HG02981 (cell line): ENCODE data around the gene ZNF182.
"Not testable (repeated sequence)": the region's sequence is repeated elsewhere in the genome, so short reads cannot be mapped to it uniquely, and the experiment has no call there.

Experiments used
- ATAC-seq: cut with Tn5 transposase; IDR thresholded peaks from one replicate; pipeline ENCODE4 v1.9.1; 2021; ENCODE audit warnings: mild to moderate bottlenecking, moderate library complexity; ENCODE audit not compliant: unreplicated experiment

ZNF182 gene

DNA sequence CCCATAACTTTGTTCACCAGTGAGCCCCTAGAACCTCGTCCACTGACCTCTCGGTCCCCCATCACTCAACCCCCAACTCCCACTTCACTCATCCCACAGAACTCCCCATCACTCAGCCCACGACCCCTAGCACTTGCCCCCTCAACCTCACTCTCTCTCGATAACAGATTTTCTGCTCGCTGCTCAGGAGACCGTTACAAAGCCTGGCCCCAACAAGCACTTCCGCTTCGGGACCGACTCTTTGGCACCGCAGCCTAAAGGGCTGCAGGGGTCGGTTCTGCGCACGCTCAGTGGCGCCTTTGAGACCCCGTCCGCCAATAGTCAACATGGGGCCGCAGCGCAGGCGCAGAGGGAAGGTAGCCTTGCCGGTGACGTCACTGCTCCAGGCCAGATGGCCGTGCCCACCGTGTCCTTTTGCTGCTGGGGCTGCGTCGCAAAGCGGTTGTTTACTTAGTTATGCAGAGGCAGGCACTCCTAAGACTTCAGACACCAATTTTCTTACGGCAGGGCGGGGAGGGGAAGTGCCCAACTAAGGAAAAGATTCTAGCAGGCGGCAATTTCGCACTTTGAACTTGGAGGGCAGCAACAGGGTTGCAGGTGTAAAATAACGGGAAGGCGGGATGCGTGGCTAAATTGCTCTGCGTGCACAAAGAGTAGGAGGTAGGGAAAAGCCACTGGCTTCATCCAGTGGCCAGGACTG is at the start of gene ZNF182:
ZNF182 (minus strand) TSS at position 232 of the 700 bp plus-strand sequence. CDS start 1,380 bp downstream, outside the sequence.
- ATAC-seq, result peak; percentile 93

DNA sequence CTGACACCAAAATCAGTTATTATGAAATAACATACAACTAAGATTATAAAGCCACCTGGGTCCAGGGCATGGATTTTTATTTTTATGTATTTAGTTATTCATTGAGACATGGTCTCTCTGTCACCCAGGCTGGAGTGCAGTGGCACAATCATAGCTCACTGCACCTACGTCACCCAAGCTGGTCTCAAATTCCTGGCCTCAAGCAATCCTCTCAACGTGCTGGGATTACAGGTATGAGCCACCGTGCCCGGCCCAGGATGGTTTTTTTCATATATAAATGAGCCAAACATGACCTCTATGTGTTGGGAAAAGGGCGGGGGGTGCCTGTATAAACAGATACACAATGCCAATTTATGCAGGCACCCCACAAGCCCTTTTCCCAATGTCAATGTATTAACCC is 43.1 kb upstream of the ZNF182 start:
- ATAC-seq, result no peak

DNA sequence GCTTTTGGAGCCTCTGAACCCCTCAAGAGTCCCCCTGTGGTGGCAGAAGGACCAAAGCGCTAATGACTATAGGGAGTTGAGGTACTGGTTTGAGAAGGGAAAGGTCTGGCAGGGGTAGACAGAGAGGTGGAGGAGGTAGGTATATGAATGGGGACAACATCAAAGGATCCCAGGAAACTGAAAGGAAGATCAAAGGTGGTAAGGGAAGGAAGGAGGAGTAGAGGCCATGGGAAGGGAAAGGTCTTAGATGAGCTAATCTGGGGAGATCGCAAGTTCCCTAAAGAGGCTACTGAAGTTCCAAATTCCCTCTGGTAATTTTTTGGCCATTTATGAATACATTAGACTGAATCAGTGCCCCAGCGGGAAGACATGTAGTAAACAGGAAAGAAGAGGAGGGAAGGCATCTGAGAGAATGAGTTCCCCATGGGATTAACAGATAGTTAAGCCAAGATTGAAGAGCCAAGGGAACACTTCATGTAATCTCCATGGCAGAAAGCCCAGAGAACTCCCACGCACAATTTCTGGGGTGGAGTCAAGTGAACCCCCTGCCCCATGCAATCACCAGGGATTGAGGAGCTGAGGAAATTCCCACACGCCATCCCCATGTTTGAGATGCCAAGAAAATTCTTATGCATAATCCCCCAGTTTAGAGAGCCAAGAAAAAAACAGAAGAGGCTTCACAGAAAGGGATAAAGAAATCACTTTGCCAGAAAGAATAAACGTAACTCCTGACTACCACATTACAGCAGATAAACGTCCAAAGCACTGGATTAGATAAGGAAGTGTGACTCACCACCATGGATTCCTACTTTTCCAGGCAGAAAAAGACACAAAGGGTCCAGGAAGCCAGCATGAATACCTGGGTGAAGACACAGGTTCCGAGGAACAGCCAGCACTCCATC is 41.9 kb upstream of the ZNF182 start:
- no peak for ATAC-seq

DNA sequence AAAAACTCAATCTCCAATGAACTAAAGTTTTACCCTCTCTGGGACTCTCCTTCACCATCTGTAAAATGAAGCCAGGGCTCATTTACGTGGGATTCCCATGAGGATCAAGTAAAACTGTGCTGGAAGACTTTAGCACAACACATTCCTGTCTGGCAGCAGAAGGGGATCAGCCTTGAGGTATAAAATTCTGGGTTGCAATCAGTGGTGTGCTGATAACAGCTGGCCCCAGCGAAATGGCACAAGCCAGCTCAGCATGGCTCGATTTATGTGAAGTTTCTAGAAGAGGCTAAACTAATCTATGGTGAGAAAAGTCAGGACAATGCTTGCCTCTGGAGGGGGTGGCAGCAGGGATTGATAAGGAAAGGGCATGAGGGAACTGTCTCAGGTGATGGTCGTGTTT is 39.3 kb upstream of the ZNF182 start:
- ATAC-seq, result no peak

DNA sequence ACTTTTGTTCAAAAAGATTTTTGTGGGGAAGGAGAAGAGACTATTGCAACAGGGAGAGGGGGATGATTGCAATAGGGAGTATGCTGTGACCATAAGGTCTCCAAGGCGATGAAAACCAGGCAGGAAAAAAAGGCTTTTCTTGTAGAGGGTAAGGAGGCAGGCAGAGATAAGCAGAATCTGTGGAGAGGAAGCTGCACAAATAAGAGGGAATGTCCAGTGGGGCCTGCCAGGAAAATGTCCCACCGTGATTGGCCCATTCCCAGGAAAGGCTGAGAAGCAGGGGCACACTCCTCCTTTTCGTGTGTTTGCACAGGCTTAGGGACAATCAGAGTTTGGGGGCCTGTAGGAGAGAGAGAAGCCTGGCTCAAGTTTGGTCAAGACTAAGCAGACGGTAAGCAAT is 32.1 kb upstream of the ZNF182 start:
- no peak for ATAC-seq

DNA sequence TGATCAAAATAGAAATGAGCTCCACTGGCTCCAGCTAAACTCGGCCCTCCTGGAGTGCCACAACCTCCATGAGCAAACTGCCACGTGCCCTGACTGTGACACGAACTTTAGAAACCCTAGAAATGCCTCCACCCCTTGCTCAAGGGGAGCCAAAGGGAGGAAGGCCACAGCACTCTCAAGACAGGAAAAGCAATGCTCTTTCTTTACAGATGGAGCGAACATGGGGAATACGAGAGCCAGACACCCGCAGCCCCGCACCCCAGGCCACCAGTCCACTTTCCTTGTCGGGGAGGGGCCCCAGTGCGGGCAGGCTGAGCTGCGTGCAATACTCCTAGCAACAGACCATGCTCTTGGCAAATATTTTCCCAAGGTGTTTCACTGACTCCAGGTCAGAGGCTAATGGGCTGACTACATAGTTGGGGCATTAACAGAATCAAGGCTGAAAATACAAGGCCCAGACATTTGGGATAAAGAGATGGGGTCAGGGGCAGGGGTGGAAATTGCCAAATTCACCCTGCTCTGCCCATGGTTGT is 26.9 kb upstream of the ZNF182 start:
- ATAC-seq, result not testable (repeated sequence)

DNA sequence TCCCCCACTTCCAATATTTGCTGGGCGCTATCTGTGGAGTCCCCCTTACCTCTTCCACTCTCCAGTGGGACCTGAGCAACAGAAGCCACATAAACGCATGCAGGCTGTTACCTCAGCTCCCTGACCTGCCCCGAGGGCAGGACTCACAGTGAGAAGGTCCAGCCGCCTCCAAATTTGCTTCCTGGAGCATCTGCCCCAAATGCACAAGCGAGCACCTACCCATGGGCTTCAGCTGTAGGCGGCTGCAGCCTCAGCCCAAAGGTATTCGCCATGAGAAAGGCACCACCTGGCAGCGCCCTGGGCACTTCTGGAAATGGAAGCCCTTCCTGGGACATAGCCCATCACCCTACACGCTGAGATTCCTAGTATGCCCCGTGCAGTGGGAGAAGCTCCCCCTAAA is 26.4 kb upstream of the ZNF182 start:
- no peak for ATAC-seq

DNA sequence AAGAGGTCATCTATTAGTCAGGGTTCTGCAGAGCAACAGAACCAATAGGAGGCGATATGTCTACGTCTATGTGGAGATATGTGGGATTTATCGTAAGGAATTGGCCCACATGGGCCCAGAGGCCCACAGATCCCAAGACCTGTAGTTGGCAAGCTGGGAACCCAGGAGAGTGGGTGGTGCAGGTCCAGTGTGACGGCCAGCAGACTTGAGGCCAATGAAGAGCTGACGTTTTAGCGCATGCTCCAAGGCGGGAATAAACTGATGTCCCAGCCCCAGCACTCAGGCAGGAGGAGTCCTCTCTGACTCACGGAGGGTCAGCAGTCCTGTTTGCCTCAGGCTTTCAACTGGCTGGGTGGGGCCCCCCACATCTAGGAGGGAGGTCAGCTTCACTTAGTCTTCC is 24.3 kb upstream of the ZNF182 start:
- ATAC-seq, result no peak

DNA sequence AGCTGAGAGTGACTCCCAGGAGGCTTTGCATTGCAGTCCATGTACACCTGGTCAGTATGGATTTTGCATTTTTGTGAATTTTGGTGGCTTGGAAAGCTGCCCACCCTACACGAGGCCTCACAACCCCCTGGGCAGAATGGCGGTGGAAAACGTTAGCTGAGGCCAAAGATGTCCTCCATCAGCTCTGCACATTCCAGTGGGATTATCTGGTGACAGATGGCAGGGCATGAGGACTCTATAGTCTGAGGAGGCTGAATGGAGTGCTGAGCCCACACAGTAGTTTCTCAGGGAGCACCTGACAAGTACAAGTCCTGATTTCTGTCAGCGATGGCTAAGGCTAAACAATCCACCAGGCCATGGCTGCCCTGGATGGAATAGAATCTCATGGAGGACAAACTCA is 23.8 kb upstream of the ZNF182 start:
- ATAC-seq, result not testable (repeated sequence)

DNA sequence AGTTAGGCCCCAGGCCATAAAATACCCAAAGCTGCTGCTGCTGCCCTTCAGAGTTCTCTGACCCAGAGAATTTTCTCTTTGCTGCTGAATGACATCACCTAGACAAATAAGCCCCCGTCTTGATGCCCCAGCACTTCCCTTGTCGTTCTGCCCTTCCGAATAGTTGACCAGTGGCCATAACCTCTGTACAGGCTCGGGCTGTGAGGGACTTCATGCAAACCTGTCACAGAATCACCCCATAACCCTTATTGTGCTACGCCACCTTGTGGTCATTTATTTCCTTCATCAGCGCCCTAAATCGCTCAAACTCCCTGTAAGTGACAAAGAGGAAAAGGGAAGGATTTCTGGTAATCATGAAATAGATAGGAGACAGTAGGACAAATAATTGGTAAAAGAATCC is 21.8 kb upstream of the ZNF182 start:
- ATAC-seq, result no peak

DNA sequence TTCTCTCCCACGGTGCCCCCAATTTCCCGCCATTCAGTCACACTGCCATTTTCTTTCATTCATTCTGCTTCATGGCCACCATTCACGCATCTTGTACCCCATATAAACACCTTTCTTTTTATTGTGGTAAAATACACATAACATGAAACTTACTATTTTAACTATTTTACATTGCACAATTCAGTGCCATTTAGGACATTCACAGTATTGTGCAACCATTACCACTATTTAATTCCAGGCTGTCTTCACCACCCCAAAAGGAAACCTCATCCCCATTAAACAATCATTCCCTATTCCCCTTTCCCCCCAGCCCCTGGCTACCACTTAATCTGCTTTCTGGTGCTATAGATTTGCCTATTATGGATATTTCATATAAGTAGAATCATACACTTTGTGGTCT is 18.9 kb upstream of the ZNF182 start:
- ATAC-seq, result no peak

DNA sequence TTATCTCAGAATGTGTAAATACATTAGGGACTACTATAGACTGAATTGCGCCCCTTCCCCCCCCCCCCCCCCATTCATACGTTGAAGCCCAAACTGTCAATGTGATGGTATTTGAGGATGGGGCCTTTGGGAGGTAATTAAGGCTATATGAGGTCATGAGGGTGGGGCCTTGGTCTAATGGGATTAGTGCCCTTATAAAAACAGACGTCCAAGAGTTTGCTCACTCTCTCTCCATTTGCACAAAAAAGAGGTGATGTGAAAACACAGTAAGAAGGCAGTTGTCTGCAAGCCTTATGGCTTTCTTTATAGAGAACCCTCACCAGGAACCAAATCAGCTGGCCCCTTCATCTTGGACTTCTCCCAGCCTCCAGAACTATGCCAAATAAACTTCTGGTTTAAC is 18.3 kb upstream of the ZNF182 start:
- ATAC-seq, result no peak

DNA sequence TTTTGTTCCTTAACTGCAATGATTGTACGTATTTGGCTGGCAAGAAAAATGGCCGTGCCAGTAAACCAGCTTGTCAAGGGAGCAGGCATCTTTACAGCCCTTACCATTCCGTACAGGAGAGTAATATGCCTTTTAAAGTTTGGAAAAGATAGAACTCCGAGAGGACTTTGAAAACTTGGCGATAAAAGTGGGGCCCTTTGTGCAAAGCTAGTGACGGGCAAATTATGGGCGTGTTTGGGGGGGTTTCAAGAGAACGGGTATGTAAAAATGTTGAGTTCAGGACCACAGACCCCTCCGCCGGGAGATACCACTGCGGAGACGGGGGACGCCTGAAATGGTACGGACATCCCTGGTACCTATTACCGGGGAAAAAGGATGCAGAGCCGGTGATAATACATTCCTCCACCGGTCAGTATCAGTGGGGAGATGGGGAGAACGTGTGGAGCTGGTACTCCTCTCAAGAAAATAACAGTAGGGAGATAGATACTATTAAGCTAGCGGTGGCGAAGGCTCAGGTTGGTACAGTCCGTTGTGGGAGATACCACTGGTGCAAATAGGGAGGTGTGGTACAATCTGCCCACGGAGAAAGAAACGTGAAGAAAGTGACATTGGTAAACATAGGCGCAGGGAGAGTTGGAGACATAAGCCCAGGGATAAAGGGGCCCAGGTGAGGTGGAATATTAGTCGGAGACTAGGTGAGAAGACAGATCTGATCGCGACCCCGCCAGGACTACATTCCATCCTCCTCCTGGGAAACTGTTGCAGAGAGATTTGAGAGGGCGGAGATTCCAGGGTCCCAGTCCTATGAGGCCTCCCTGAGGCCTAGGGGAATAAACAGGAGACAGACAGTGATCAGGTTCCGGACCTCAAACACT is 17.5 kb upstream of the ZNF182 start:
- peak; percentile 65 for ATAC-seq

DNA sequence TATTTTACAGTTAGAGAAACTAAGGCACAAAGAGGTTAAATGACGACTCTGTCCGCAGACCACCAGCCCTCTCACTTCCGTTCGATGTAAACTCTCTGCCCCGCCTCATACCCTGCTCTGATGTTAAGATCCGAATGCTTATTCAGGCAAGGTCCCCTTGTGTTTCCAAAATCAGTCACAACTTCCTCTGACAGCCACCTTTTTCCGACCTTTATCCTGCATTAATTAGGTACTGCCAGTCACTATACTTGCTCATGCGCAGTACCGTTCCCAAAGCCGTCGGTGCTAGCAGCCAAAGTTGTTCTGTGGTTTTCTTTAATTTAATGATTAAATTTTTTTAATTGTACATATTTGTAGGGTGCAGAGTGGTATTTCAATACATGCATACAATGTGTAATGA is 16.7 kb upstream of the ZNF182 start:
- ATAC-seq, result not testable (repeated sequence)

DNA sequence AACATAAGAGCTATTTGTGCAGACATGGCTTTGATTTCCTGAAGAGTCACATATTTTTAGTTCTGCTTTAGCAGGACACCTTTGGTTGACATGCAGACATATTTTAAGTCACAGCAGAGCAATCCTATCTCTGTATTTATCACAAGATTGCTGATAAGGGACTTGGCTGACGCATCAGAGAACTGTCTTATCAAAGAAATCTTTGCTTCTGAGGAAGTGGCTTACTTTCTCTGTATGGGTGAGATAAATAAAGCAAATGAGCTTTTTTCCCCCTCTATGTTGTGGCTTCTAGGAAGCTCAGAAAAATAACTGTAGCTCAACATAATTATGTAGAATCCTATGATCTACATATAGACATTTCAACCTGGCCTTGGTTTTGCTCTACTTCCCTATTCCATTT is 16.1 kb upstream of the ZNF182 start:
- not testable (repeated sequence) for ATAC-seq

DNA sequence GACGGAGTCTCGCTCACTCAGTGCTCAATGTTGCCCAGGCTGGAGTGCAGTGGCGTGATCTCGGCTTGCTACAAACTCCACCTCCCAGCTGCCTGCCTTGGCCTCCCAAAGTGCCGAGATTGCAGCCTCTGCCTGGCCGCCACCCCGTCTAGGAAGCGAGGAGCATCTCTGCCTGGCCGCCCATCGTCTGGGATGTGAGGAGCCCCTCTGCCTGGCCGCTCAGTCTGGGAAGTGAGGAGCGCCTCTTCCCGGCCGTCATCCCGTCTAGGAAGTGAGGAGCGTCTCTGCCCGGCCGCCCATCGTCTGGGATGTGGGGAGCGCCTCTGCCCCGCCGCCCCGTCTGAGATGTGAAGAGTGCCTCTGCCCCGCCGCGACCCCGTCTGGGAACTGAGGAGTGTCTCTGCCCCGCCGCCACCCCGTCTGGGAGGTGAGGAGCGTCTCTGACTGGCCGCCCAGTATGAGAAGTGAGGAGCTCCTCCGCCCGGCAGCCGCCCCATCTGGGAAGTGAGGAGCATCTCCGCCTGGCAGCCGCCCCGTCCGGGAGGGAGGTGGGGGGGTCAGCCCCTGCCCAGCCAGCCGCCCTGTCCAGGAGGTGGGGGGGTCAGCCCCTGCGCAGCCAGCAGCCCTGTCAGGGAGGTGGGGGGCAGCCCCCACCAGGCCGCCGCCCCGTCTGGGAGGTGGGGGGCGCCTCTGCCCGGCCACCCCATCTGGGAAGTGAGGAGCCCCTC is 13.0 kb upstream of the ZNF182 start:
- ATAC-seq, result not testable (repeated sequence)

DNA sequence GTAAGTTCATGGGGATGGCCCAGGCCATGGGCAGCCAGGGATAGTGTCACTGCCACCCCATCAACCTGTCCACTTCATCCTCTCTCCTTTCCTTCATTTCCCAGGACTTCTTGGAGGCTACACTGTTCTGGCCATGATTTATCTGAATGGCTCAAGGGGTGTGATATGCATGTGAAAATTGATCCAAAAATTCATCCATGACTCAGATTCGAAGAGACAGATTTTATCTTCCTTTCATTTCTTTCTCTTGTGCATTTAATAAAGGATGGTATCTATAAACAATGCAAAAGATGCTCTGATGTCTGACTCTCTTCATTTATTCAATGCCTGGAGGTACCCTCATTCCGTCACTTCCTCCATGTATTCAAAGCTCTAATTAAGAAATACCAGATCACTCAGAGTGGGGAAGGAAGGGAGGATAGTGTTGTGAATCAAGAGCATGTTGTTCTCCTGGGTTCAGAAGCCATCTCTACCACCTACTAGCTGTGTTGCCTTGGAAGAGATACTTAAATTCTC is 5.7 kb upstream of the ZNF182 start:
- not testable (repeated sequence) for ATAC-seq

DNA sequence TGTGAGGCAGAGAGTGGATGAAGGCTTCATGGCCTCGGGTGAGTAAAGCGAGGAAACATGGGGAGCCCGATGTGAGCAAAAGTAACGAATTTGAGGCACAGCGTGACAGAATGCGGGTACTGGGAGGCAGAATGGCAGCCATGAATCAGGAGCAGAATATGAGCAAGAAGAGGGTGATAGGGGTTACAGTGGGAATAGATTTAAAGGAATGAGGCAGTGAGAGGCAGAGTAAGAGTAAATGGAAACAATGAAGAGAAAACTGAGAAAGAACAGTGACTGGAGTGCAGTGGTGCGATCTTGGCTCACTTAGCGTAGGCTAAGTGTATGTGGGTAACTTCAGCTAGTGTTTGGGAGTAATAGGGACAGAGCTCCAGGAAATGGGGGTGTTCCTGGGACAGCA is 2.9 kb upstream of the ZNF182 start, which contains the start of gene SPACA5:
SPACA5 (plus strand) TSS at position 301 of the 400 bp plus-strand sequence. CDS start 815 bp downstream, outside the sequence.
- not testable (repeated sequence) for ATAC-seq

DNA sequence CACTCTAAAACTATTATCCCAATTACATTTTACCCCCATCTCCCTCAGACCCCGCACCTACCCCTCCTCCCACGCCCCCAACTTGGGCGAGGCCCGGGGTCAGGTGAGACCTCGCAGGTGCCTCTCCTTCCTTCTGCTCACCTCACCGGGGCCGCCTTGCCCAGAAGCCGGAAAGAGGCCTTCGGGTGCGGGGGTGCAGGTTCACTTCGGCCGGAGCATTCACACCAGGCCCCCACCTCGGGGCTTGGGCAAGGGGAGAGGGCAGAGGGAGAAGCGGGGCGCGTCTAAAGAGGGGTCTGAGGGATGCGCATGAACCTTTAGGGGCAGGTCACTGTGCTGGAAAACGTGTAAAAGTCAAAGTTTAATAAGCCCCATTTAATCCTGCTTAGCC is 427 bp downstream of the ZNF182 start:
- peak; percentile 14 for ATAC-seq

DNA sequence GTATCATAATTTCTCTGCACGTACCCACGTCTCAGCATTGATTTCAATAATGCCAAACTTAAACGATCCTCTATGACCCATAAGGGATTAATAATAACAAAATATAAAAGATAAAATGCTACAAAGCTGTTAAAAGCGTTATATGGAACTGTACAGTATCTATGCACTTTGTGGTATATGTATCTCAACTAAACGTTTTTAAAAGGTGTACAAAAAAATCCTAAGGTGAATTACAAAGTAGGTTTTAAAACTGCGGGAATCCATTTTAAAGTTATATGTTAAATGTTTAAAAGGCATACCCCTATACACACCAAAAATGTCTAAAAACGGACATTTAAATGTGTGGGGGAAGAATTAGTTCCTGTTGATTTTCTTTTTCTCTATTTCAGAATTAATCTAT is 860 bp downstream of the ZNF182 start:
- ATAC-seq, result no peak
